NOMO-1 treated with dmso at 0.1 percent for 144 hours (cell line): Measurements from ENCODE around the gene CCNE1.
"Not testable (repeated sequence)": the region's sequence is repeated elsewhere in the genome, so short reads cannot be mapped to it uniquely, and the experiment has no call there.

Experiments used
- DNase-seq: peaks from one replicate; lab custom pipeline; 2025; ENCODE audit not compliant: unreplicated experiment; lab: John Stamatoyannopoulos, UW

Gene CCNE1

GRCh38 chr19:29812881-29813275, 1.1 kb downstream of the CCNE1 start:
- no peak for DNase-seq

- no peak for DNase-seq
Measured at GRCh38 chr19:29813642-29814041, 1.9 kb downstream of the CCNE1 start.

GRCh38 chr19:29815231-29815630, 3.4 kb downstream of the CCNE1 start:
- DNase-seq, result no peak

- no peak for DNase-seq
Measured at GRCh38 chr19:29817316-29817715, 5.5 kb downstream of the CCNE1 start.

GRCh38 chr19:29819300-29819699, 7.5 kb downstream of the CCNE1 start:
- DNase-seq, result no peak

GRCh38 chr19:29819986-29820385, 8.2 kb downstream of the CCNE1 start:
- DNase-seq, result no peak

GRCh38 chr19:29823581-29824330, 12.0 kb downstream of the CCNE1 start:
- no peak for DNase-seq

- DNase-seq, result not testable (repeated sequence)
Measured at GRCh38 chr19:29825263-29825662, 13.5 kb downstream of the CCNE1 start.

GRCh38 chr19:29831041-29831548, 19.3 kb downstream of the CCNE1 start:
- DNase-seq, result no peak

- no peak for DNase-seq
Measured at GRCh38 chr19:29831686-29832085, 19.9 kb downstream of the CCNE1 start.

- DNase-seq, result no peak
Measured at GRCh38 chr19:29832801-29833200, 21.0 kb downstream of the CCNE1 start.

- DNase-seq, result no peak
Measured at GRCh38 chr19:29833614-29834261, 21.9 kb downstream of the CCNE1 start.

- no peak for DNase-seq
Measured at GRCh38 chr19:29834991-29835846, 23.4 kb downstream of the CCNE1 start.

- DNase-seq, result no peak
Measured at GRCh38 chr19:29836409-29836825, 24.6 kb downstream of the CCNE1 start.

- DNase-seq, result no peak
Measured at GRCh38 chr19:29837448-29837981, 25.7 kb downstream of the CCNE1 start.

- DNase-seq, result no peak
Measured at GRCh38 chr19:29837996-29838395, 26.2 kb downstream of the CCNE1 start.

- DNase-seq, result no peak
Measured at GRCh38 chr19:29840066-29840950, 28.5 kb downstream of the CCNE1 start.

GRCh38 chr19:29841209-29841558, 29.4 kb downstream of the CCNE1 start:
- no peak for DNase-seq

GRCh38 chr19:29841559-29842367, 30.0 kb downstream of the CCNE1 start:
- DNase-seq, result no peak
